Stimulated activated CD8-positive, alpha-beta memory T cell treated with anti-CD3 and anti-CD28 coated beads, Interleukin-12 subunit alpha, Interleukin-12 subunit beta, amount 100 ng/mL, for 1 hour (primary cell): ENCODE measurements around the gene KRT32.

ENCODE experiments used
- DNase-seq: peaks from one replicate; pipeline ENCODE4 v3.0.0-alpha.2; 2020; ENCODE audit warnings: low read depth

KRT32 gene

GRCh38 chr17:41492771-41493170, 25.6 kb upstream of the KRT32 start:
- no peak for DNase-seq

GRCh38 chr17:41492351-41492750, 25.2 kb upstream of the KRT32 start:
- DNase-seq = no peak

GRCh38 chr17:41491476-41491875, 24.3 kb upstream of the KRT32 start:
- DNase-seq = no peak

GRCh38 chr17:41490000-41490990, 23.1 kb upstream of the KRT32 start:
- no peak for DNase-seq

GRCh38 chr17:41489531-41489930, 22.3 kb upstream of the KRT32 start, which contains the start of gene KRT36:
Gene KRT36 (minus strand): TSS chr17:41489910. CDS start chr17:41489864, 46 bp downstream.
- no peak for DNase-seq

GRCh38 chr17:41486809-41487530, 19.8 kb upstream of the KRT32 start:
- no peak for DNase-seq

GRCh38 chr17:41486316-41486715, 19.1 kb upstream of the KRT32 start:
- no peak for DNase-seq

GRCh38 chr17:41484920-41485904, 18.0 kb upstream of the KRT32 start:
- no peak for DNase-seq

- DNase-seq = no peak
Observed at GRCh38 chr17:41483991-41484826, 17.0 kb upstream of the KRT32 start.

GRCh38 chr17:41483531-41483930, 16.3 kb upstream of the KRT32 start:
- no peak for DNase-seq

- no peak for DNase-seq
Observed at GRCh38 chr17:41481036-41481435, 13.8 kb upstream of the KRT32 start, which contains the start of gene KRT35. Gene KRT35 (minus strand): TSS chr17:41481151. CDS start chr17:41481097, 54 bp downstream.

- no peak for DNase-seq
Observed at GRCh38 chr17:41480581-41480980, 13.4 kb upstream of the KRT32 start.

- no peak for DNase-seq
Observed at GRCh38 chr17:41480136-41480535, 12.9 kb upstream of the KRT32 start.

GRCh38 chr17:41478237-41478636, 11.1 kb upstream of the KRT32 start:
- DNase-seq = no peak

- DNase-seq = no peak
Observed at GRCh38 chr17:41476866-41477815, 10.0 kb upstream of the KRT32 start.

GRCh38 chr17:41475421-41475820, 8.2 kb upstream of the KRT32 start:
- DNase-seq = no peak

GRCh38 chr17:41474863-41475262, 7.7 kb upstream of the KRT32 start:
- DNase-seq = no peak

- no peak for DNase-seq
Observed at GRCh38 chr17:41468346-41468745, 1.2 kb upstream of the KRT32 start.

GRCh38 chr17:41467561-41467960, 375 bp upstream of the KRT32 start:
- DNase-seq = no peak

- DNase-seq = no peak
Observed at GRCh38 chr17:41464682-41465081, 2.5 kb downstream of the KRT32 start.
